ENCODE data around the gene STOX1.

- TF ChIP-seq, protein P1, sequence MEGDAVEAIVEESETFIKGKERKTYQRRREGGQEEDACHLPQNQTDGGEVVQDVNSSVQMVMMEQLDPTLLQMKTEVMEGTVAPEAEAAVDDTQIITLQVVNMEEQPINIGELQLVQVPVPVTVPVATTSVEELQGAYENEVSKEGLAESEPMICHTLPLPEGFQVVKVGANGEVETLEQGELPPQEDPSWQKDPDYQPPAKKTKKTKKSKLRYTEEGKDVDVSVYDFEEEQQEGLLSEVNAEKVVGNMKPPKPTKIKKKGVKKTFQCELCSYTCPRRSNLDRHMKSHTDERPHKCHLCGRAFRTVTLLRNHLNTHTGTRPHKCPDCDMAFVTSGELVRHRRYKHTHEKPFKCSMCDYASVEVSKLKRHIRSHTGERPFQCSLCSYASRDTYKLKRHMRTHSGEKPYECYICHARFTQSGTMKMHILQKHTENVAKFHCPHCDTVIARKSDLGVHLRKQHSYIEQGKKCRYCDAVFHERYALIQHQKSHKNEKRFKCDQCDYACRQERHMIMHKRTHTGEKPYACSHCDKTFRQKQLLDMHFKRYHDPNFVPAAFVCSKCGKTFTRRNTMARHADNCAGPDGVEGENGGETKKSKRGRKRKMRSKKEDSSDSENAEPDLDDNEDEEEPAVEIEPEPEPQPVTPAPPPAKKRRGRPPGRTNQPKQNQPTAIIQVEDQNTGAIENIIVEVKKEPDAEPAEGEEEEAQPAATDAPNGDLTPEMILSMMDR (conservative IDR thresholded peaks at IDR 0.05; ENCODE audit: low read length) = 0 out of 2 replicates have a peak, but pooled peaks have one; percentile 19
- TF ChIP-seq EZH2phosphoT487 (IDR thresholded peaks at IDR 0.05; ENCODE audit: borderline replicate concordance, low read depth, low read length) = no peak
Measured at GRCh38 chr10:68826764-68827591, at the start of gene STOX1.
